Measurements from ENCODE around the gene CDK15. TPM values are rescaled to one million over a fixed set of nuclear protein-coding genes. Genes with fewer than 3 reads are reported as not detected.
A peak's percentile ranks its signal among the peaks of the same experiment; 100 is the strongest.

CDK15 gene
- total and polyA plus RNA-seq, 9 of the 15 experiments (the other 6 are each of a cell fraction or from before 2014, with no cell fraction given) = not detected

DNA sequence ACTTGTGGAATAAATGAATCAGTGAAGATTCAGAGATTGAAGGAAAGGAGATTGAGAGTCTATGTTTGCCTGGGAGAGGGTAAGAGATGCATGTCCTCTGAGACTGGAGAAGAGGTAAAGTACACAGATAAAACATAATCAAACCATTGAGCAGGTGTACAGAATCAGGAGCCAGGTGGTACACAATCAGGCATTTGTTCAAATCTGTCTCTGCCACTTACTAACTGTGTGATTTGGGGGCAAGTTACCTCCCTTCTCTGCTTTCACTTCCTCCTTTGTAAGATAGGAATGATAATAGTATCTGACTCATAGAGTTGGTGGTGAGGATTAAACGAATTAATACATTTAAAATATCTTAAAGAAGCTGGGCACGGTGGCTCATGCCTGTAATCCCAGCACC is 94.0 kb downstream of the CDK15 start:
- no peaks in the 10 kb centered on the region for H3K9me3 ChIP-seq (replicated peaks; ENCODE audit: control insufficient read depth, insufficient read depth, low read depth, low read length)
- FAIRE-seq (no peak), DNase-seq (ENCODE audit: extremely low read depth in 1 of 4, low spot score in 3 of 4) (no peak), ATAC-seq (no peak)
- no peak overlapping the region for H3K27ac ChIP-seq (ENCODE audit: extremely low read depth, low read depth, low read length)
- in situ Hi-C loops (cut with MboI) = no loop called here
- no peak overlapping the region for H3K4me3 ChIP-seq
- ChIA-PET POLR2A (no interaction called here), CTCF (ENCODE audit: low intra/inter-chr PET ratio) (no interaction called here)
- H3K4me2 ChIP-seq (ENCODE audit: insufficient read depth, low read length) = no peak overlapping the region
- peak; percentile 45; the same call in 1 of the 2 replicates for TF ChIP-seq FOSL1 (tag; conservative IDR thresholded peaks at IDR 0.05)
- TF ChIP-seq XRCC5 (IDR thresholded peaks at IDR 0.05; ENCODE audit: low read depth, low read length) = no peak
- peak; percentile 46 to 66; a peak in 2 of 4 replicates for TF ChIP-seq KDM1A (IDR thresholded peaks at IDR 0.05)
- TF ChIP-seq CCNT2 (IDR thresholded peaks at IDR 0.05; ENCODE audit: borderline replicate concordance, extremely low read depth, insufficient read length, low read depth, low read length) = no peak
- BruUV-seq (replicated peaks) = no TSS peak
- no peaks in the 10 kb centered on the region for H4K20me1 ChIP-seq (replicated peaks; ENCODE audit: control insufficient read depth, insufficient read depth, low read length)
- H3K27me3 ChIP-seq (ENCODE audit: control insufficient read depth in 2 of 2, insufficient read depth in 2 of 2, low read length in 2 of 2) = peaks cover 2 to 4% of the 10 kb centered on the region in 2 experiments; a peak in 2 of 5 replicates
- intact Hi-C loops (cut with micrococcal nuclease) = no loop called here
- no peak overlapping the region for H2AFZ ChIP-seq (ENCODE audit: low read depth, low read length)
- no peak overlapping the region for H3K9ac ChIP-seq (ENCODE audit: insufficient read depth in 1 of 2, low read depth in 2 of 2, low read length in 2 of 2)
- no peaks in the 10 kb centered on the region for H3K79me2 ChIP-seq (ENCODE audit: control insufficient read depth, insufficient read depth, low read length)
- H3K36me3 ChIP-seq (ENCODE audit: control insufficient read depth, insufficient read depth, low read length) = no peaks in the 10 kb centered on the region
- H3K9me1 ChIP-seq (ENCODE audit: control insufficient read depth, insufficient read depth, low read length) = no peaks in the 10 kb centered on the region
- peaks cover 0 to 4% of the 10 kb centered on the region in 2 experiments; a peak in 3 of 5 replicates for H3K4me1 ChIP-seq (replicated peaks in 1 of 2; ENCODE audit: control insufficient read depth in 2 of 2, insufficient read depth in 2 of 2, low read length in 2 of 2)
- WGBS (ENCODE audit: insufficient coverage, low coverage, missing lambda C conversion rate) = 17% methylated on average over 2 of the region's 2 CpGs

DNA sequence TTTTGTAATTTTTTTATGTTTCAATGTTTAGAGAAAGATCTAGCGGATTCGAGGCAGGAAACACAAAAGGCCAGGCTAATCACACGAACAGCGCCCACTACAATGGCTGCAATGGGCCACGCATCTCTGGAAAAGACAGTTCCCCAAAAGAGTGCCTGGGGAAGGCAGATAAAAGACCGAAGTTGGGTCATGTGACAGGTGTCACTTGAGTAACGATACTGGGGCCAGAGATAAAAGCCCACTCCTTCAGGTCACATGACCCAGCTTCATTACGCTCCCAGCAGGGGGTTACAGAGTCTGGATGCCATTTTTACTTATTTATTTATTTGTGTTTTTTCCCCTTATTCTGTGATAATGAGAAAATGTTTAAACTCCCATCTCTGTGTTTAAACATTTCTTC is 95.4 kb downstream of the CDK15 start:
- Histone ChIP-seq H3K27ac (ENCODE audit: extremely low read depth, low read depth, low read length) (peak overlapping the region; percentile 52; the same call in 1 of the 3 replicates), H3K9me1 (ENCODE audit: control insufficient read depth, insufficient read depth, low read length) (no peaks in the 10 kb centered on the region), H3K9me3 (replicated peaks; ENCODE audit: control insufficient read depth, insufficient read depth, low read depth, low read length) (no peaks in the 10 kb centered on the region), H3K4me1 (replicated peaks in 1 of 2; ENCODE audit: control insufficient read depth in 2 of 2, insufficient read depth in 2 of 2, low read length in 2 of 2) (peaks cover 0 to 6% of the 10 kb centered on the region in 2 experiments; a peak in 3 of 5 replicates), H3K27me3 (ENCODE audit: control insufficient read depth in 2 of 2, insufficient read depth in 2 of 2, low read length in 2 of 2) (peaks cover 2 to 4% of the 10 kb centered on the region in 2 experiments; a peak in 2 of 5 replicates), H4K20me1 (replicated peaks; ENCODE audit: control insufficient read depth, insufficient read depth, low read length) (no peaks in the 10 kb centered on the region), H2AFZ (ENCODE audit: low read depth, low read length) (peak overlapping the region; percentile 72), H3K36me3 (ENCODE audit: control insufficient read depth, insufficient read depth, low read length) (no peaks in the 10 kb centered on the region), H3K4me2 (ENCODE audit: insufficient read depth, low read length) (peak overlapping the region; percentile 16; the same call in 1 of the 2 replicates), H3K79me2 (ENCODE audit: control insufficient read depth, insufficient read depth, low read length) (no peaks in the 10 kb centered on the region), H3K9ac (ENCODE audit: insufficient read depth in 1 of 2, low read depth in 2 of 2, low read length in 2 of 2) (no peak overlapping the region), H3K4me3 (no peak overlapping the region)
- in situ Hi-C loops (cut with MboI) = no loop called here
- ChIA-PET CTCF (ENCODE audit: low intra/inter-chr PET ratio) (no interaction called here), POLR2A (interaction anchor here (0.8 kb wide), 1 partner anchor 14 kb away, joined by 3 read pairs; no protein-coding TSS in a partner anchor)
- WGBS (ENCODE audit: insufficient coverage, low coverage, missing lambda C conversion rate) = 1% methylated on average over 8 of the region's 8 CpGs
- ATAC-seq = peak; percentile 96
- DNase-seq (ENCODE audit: extremely low read depth in 1 of 4, low spot score in 3 of 4) = peak; percentile 69 to 93 (median 82)
- intact Hi-C loops (cut with micrococcal nuclease) = no loop called here
- peak; percentile 98 for FAIRE-seq
- no TSS peak for BruUV-seq (replicated peaks)
- TF ChIP-seq EZH2 (IDR thresholded peaks at IDR 0.05; ENCODE audit: borderline replicate concordance, low read depth, low read length) (no peak), DPF2 (IDR thresholded peaks at IDR 0.05) (peak; percentile 95), BCOR (IDR thresholded peaks at IDR 0.05) (peak; percentile 91), CBFB (CRISPR knock-in tag; IDR thresholded peaks at IDR 0.05) (no peak), SNIP1 (IDR thresholded peaks at IDR 0.05; ENCODE audit: low read depth) (no peak), SMARCC2 (IDR thresholded peaks at IDR 0.05; ENCODE audit: low read depth) (peak; percentile 83), PCBP2 (IDR thresholded peaks at IDR 0.05; ENCODE audit: low read depth, low read length, poor library complexity, severe bottlenecking) (no peak), NFRKB (IDR thresholded peaks at IDR 0.05; ENCODE audit: low read depth) (no peak), NR2C1 (IDR thresholded peaks at IDR 0.05) (peak; percentile 48; the same call in 1 of the 2 replicates), NR2C1 (tag; IDR thresholded peaks at IDR 0.05) (no peak), TARDBP (IDR thresholded peaks at IDR 0.05) (0 out of 2 replicates have a peak, but pooled peaks have one; percentile 45)

Data from K562 (cell line).